ENCODE measurements around the gene KRCC1. TPM values are rescaled to one million over a fixed set of nuclear protein-coding genes. Genes with fewer than 3 reads are reported as not detected.

Gene KRCC1
- polyA plus RNA-seq, 3 donors = 10.8 to 31.6 (median 24.7) TPM

GRCh38 chr2:88053296-88053695, 2.3 kb downstream of the KRCC1 start:
- no peaks in the 10 kb centered on the region for H3K9me3 ChIP-seq (replicated peaks in 1 of 2; ENCODE audit: control insufficient read depth in 1 of 2, insufficient read depth in 1 of 2, low read length in 2 of 2)
- Mint-ChIP-seq H3K4me3 (peak overlapping the region in 1 of 2 donors; percentile 13), H3K9me3 (no peaks in the 10 kb centered on the region), H3K4me1 (peaks cover 43% of the 10 kb centered on the region), H3K27ac (peak overlapping the region in 4 of 7 donors; percentile 46 to 99 (median 80)), H3K36me3 (peaks cover 13 to 14% of the 10 kb centered on the region in 2 donors), H3K27me3 (ENCODE audit: low read depth in 3 of 3) (no peaks in the 10 kb centered on the region)
- H3K27ac ChIP-seq (ENCODE audit: low read depth in 1 of 2, low read length in 2 of 2) = peak overlapping the region in 1 of 2 donors; percentile 42
- peak overlapping the region; percentile 82 for H3K4me2 ChIP-seq (replicated peaks; ENCODE audit: extremely low read depth, low read length, poor library complexity, severe bottlenecking)
- intact Hi-C loops (cut with micrococcal nuclease) = loop anchor here in 1 of 2 donors (10.0 kb wide), 1 partner anchor 572 kb away; the partner anchor contains the start of gene EIF2AK3
- peaks cover 0 to 4% of the 10 kb centered on the region in 2 donors for H3K36me3 ChIP-seq (replicated peaks in 1 of 2; ENCODE audit: control insufficient read depth in 1 of 2, insufficient read depth in 2 of 2, low read length in 2 of 2)
- peaks cover 57% of the 10 kb centered on the region for H3K79me2 ChIP-seq (ENCODE audit: insufficient read depth, low read length)
- H3K4me1 ChIP-seq (ENCODE audit: control insufficient read depth in 1 of 2, insufficient read depth in 2 of 2, low read length in 2 of 2) = peaks cover 25 to 29% of the 10 kb centered on the region in 2 donors
- no peaks in the 10 kb centered on the region for H3K27me3 ChIP-seq (ENCODE audit: control insufficient read depth in 2 of 2, insufficient read depth in 2 of 2, low read length in 2 of 2)
- TF ChIP-seq CTCF (IDR thresholded peaks at IDR 0.05) = no peak
- H3K9ac ChIP-seq (ENCODE audit: insufficient read depth, low read length, poor library complexity, severe bottlenecking) = no peak overlapping the region
- WGBS (ENCODE audit: insufficient coverage) = no CpG with 5 or more reads among the region's 1 CpG
- peaks cover 14% of the 10 kb centered on the region for H4K20me1 ChIP-seq (ENCODE audit: insufficient read depth, low read length)
- H2AFZ ChIP-seq (ENCODE audit: insufficient read depth, low read depth, low read length, poor library complexity, severe bottlenecking) = no peak overlapping the region
- DNase-seq = no peak
- no peak overlapping the region for H3K4me3 ChIP-seq (replicated peaks in 1 of 3; ENCODE audit: low read depth in 2 of 3, low read length in 3 of 3)

GRCh38 chr2:88051792-88052191, 3.8 kb downstream of the KRCC1 start:
- H3K4me3 Mint-ChIP-seq = no peak overlapping the region
- TF ChIP-seq CTCF (IDR thresholded peaks at IDR 0.05) = no peak
- 94% methylated on average over 2 of the region's 2 CpGs for WGBS (ENCODE audit: insufficient coverage)
- peaks cover 25 to 29% of the 10 kb centered on the region in 2 donors for H3K4me1 ChIP-seq (ENCODE audit: control insufficient read depth in 1 of 2, insufficient read depth in 2 of 2, low read length in 2 of 2)
- no peak overlapping the region for H3K27ac ChIP-seq (ENCODE audit: low read depth in 1 of 2, low read length in 2 of 2)
- no peak overlapping the region for H3K4me3 ChIP-seq (replicated peaks in 1 of 3; ENCODE audit: low read depth in 2 of 3, low read length in 3 of 3)
- intact Hi-C loops (cut with micrococcal nuclease) = loop anchor here in 1 of 2 donors (10.0 kb wide), 1 partner anchor 573 kb away; the partner anchor contains the start of gene EIF2AK3
- H3K79me2 ChIP-seq (ENCODE audit: insufficient read depth, low read length) = peaks cover 72% of the 10 kb centered on the region
- no peak overlapping the region for H3K27ac Mint-ChIP-seq
- peaks cover 0 to 4% of the 10 kb centered on the region in 2 donors for H3K36me3 ChIP-seq (replicated peaks in 1 of 2; ENCODE audit: control insufficient read depth in 1 of 2, insufficient read depth in 2 of 2, low read length in 2 of 2)
- no peaks in the 10 kb centered on the region for H3K27me3 ChIP-seq (ENCODE audit: control insufficient read depth in 2 of 2, insufficient read depth in 2 of 2, low read length in 2 of 2)
- no peak overlapping the region for H3K4me2 ChIP-seq (replicated peaks; ENCODE audit: extremely low read depth, low read length, poor library complexity, severe bottlenecking)
- H3K27me3 Mint-ChIP-seq (ENCODE audit: low read depth in 3 of 3) = no peaks in the 10 kb centered on the region
- DNase-seq = no peak
- no peak overlapping the region for H2AFZ ChIP-seq (ENCODE audit: insufficient read depth, low read depth, low read length, poor library complexity, severe bottlenecking)
- H3K9ac ChIP-seq (ENCODE audit: insufficient read depth, low read length, poor library complexity, severe bottlenecking) = no peak overlapping the region
- H3K4me1 Mint-ChIP-seq = peaks cover 40% of the 10 kb centered on the region
- H3K9me3 Mint-ChIP-seq = no peaks in the 10 kb centered on the region
- peaks cover 13 to 14% of the 10 kb centered on the region in 2 donors for H3K36me3 Mint-ChIP-seq
- H3K9me3 ChIP-seq (replicated peaks in 1 of 2; ENCODE audit: control insufficient read depth in 1 of 2, insufficient read depth in 1 of 2, low read length in 2 of 2) = no peaks in the 10 kb centered on the region
- peaks cover 28% of the 10 kb centered on the region for H4K20me1 ChIP-seq (ENCODE audit: insufficient read depth, low read length)
